Dendritic cell treated with granulocyte-macrophage colony-stimulating factor and Interleukin-4, amounts not matched to agents 40 ng/mL and 50 ng/mL, for 4 days (primary cell): ENCODE measurements around the gene GABBR2.

Experiments used
- H3K27ac Mint-ChIP-seq: one replicate; pipeline ENCODE4 v1.8.0; 2022; ENCODE audit warnings: mild to moderate bottlenecking, mixed read lengths
- H3K27me3 Mint-ChIP-seq: one replicate; pipeline ENCODE4 v1.8.0; 2022; ENCODE audit warnings: mild to moderate bottlenecking, mixed read lengths
- H3K36me3 Mint-ChIP-seq: one replicate; pipeline ENCODE4 v1.8.0; 2022; ENCODE audit warnings: low read depth, mixed read lengths
- H3K4me1 Mint-ChIP-seq: one replicate; pipeline ENCODE4 v1.8.0; 2022; ENCODE audit warnings: low read depth, mixed read lengths
- H3K4me3 Mint-ChIP-seq: one replicate; pipeline ENCODE4 v1.8.0; 2022; ENCODE audit warnings: mild to moderate bottlenecking, moderate library complexity, mixed read lengths
- H3K9me3 Mint-ChIP-seq: one replicate; pipeline ENCODE4 v1.8.0; 2022; ENCODE audit warnings: mixed read lengths
- intact Hi-C: fragments of 100-400 bp; cut with micrococcal nuclease; formaldehyde crosslinking; loops from one replicate; pipeline ENCODE4 v1.15.0; 2022

GABBR2 gene

GRCh38 chr9:98576354-98576753 lies 132.4 kb downstream of the GABBR2 start:
- H3K27ac Mint-ChIP-seq, result peak overlapping the region; percentile 28
- no peaks in the 10 kb centered on the region for H3K36me3 Mint-ChIP-seq
- intact Hi-C loops, result no loop called here
- peaks cover 17% of the 10 kb centered on the region for H3K9me3 Mint-ChIP-seq
- peaks cover 46% of the 10 kb centered on the region for H3K4me1 Mint-ChIP-seq
- H3K4me3 Mint-ChIP-seq, result no peak overlapping the region
- H3K27me3 Mint-ChIP-seq, result peaks cover 72% of the 10 kb centered on the region

GRCh38 chr9:98575379-98576346 lies 133.1 kb downstream of the GABBR2 start:
- no peaks in the 10 kb centered on the region for H3K36me3 Mint-ChIP-seq
- peak overlapping the region; percentile 28 for H3K27ac Mint-ChIP-seq
- peaks cover 74% of the 10 kb centered on the region for H3K27me3 Mint-ChIP-seq
- peak overlapping the region; percentile 28 for H3K4me3 Mint-ChIP-seq
- peaks cover 17% of the 10 kb centered on the region for H3K9me3 Mint-ChIP-seq
- peaks cover 46% of the 10 kb centered on the region for H3K4me1 Mint-ChIP-seq
- intact Hi-C loops, result no loop called here

GRCh38 chr9:98573749-98574278 lies 134.9 kb downstream of the GABBR2 start:
- peaks cover 37% of the 10 kb centered on the region for H3K4me1 Mint-ChIP-seq
- H3K27ac Mint-ChIP-seq, result no peak overlapping the region
- peaks cover 17% of the 10 kb centered on the region for H3K9me3 Mint-ChIP-seq
- no peak overlapping the region for H3K4me3 Mint-ChIP-seq
- intact Hi-C loops, result no loop called here
- no peaks in the 10 kb centered on the region for H3K36me3 Mint-ChIP-seq
- peaks cover 67% of the 10 kb centered on the region for H3K27me3 Mint-ChIP-seq

GRCh38 chr9:98572796-98573195 lies 135.9 kb downstream of the GABBR2 start:
- intact Hi-C loops, result no loop called here

GRCh38 chr9:98572054-98572627 lies 136.6 kb downstream of the GABBR2 start:
- intact Hi-C loops, result no loop called here
- Mint-ChIP-seq H3K27me3 (peaks cover 62% of the 10 kb centered on the region), H3K9me3 (peaks cover 14% of the 10 kb centered on the region), H3K4me1 (peaks cover 33% of the 10 kb centered on the region), H3K4me3 (no peak overlapping the region), H3K27ac (no peak overlapping the region), H3K36me3 (no peaks in the 10 kb centered on the region)

More at GRCh38 chr9:98572796-98573195, 135.9 kb downstream of the GABBR2 start:
- Mint-ChIP-seq H3K4me3 (no peak overlapping the region), H3K27ac (no peak overlapping the region), H3K27me3 (peaks cover 64% of the 10 kb centered on the region), H3K36me3 (no peaks in the 10 kb centered on the region), H3K9me3 (peaks cover 17% of the 10 kb centered on the region), H3K4me1 (peaks cover 37% of the 10 kb centered on the region)

- H3K4me3 Mint-ChIP-seq, result no peak overlapping the region
- H3K27ac Mint-ChIP-seq, result no peak overlapping the region
- no peaks in the 10 kb centered on the region for H3K36me3 Mint-ChIP-seq
- peaks cover 9% of the 10 kb centered on the region for H3K9me3 Mint-ChIP-seq
- intact Hi-C loops, result no loop called here
- H3K27me3 Mint-ChIP-seq, result peaks cover 57% of the 10 kb centered on the region
- H3K4me1 Mint-ChIP-seq, result peaks cover 28% of the 10 kb centered on the region
Measured at GRCh38 chr9:98571643-98572042, 137.1 kb downstream of the GABBR2 start.

- no peak overlapping the region for H3K27ac Mint-ChIP-seq
Measured at GRCh38 chr9:98570663-98571440, 137.9 kb downstream of the GABBR2 start.

GRCh38 chr9:98570055-98570454 lies 138.7 kb downstream of the GABBR2 start:
- Mint-ChIP-seq H3K4me1 (peaks cover 13% of the 10 kb centered on the region), H3K36me3 (no peaks in the 10 kb centered on the region)
- intact Hi-C loops, result no loop called here

More at GRCh38 chr9:98570663-98571440, 137.9 kb downstream of the GABBR2 start:
- H3K4me3 Mint-ChIP-seq, result no peak overlapping the region
- no peaks in the 10 kb centered on the region for H3K36me3 Mint-ChIP-seq
- peaks cover 21% of the 10 kb centered on the region for H3K4me1 Mint-ChIP-seq
- peaks cover 1% of the 10 kb centered on the region for H3K9me3 Mint-ChIP-seq
- intact Hi-C loops, result no loop called here
- H3K27me3 Mint-ChIP-seq, result peaks cover 57% of the 10 kb centered on the region

GRCh38 chr9:98569491-98569890 lies 139.2 kb downstream of the GABBR2 start:
- H3K27ac Mint-ChIP-seq, result no peak overlapping the region
- no peaks in the 10 kb centered on the region for H3K9me3 Mint-ChIP-seq
- peaks cover 49% of the 10 kb centered on the region for H3K27me3 Mint-ChIP-seq
- peaks cover 8% of the 10 kb centered on the region for H3K4me1 Mint-ChIP-seq
- no peaks in the 10 kb centered on the region for H3K36me3 Mint-ChIP-seq
- intact Hi-C loops, result no loop called here
- H3K4me3 Mint-ChIP-seq, result no peak overlapping the region

More at GRCh38 chr9:98570055-98570454, 138.7 kb downstream of the GABBR2 start:
- Mint-ChIP-seq H3K9me3 (no peaks in the 10 kb centered on the region), H3K27me3 (peaks cover 55% of the 10 kb centered on the region), H3K27ac (no peak overlapping the region), H3K4me3 (no peak overlapping the region)

- H3K27me3 Mint-ChIP-seq, result peaks cover 46% of the 10 kb centered on the region
- H3K36me3 Mint-ChIP-seq, result no peaks in the 10 kb centered on the region
- no peaks in the 10 kb centered on the region for H3K9me3 Mint-ChIP-seq
- H3K27ac Mint-ChIP-seq, result no peak overlapping the region
- intact Hi-C loops, result no loop called here
- no peak overlapping the region for H3K4me3 Mint-ChIP-seq
- H3K4me1 Mint-ChIP-seq, result peaks cover 3% of the 10 kb centered on the region
Measured at GRCh38 chr9:98568909-98569469, 139.7 kb downstream of the GABBR2 start.

GRCh38 chr9:98568234-98568908 lies 140.4 kb downstream of the GABBR2 start:
- Mint-ChIP-seq H3K36me3 (no peaks in the 10 kb centered on the region), H3K9me3 (no peaks in the 10 kb centered on the region), H3K4me1 (peaks cover 1% of the 10 kb centered on the region), H3K27me3 (peaks cover 43% of the 10 kb centered on the region), H3K27ac (no peak overlapping the region), H3K4me3 (no peak overlapping the region)
- intact Hi-C loops, result no loop called here

- H3K27ac Mint-ChIP-seq, result no peak overlapping the region
Measured at GRCh38 chr9:98567540-98568233, 141.0 kb downstream of the GABBR2 start.

More at GRCh38 chr9:98567540-98568233, 141.0 kb downstream of the GABBR2 start:
- intact Hi-C loops, result no loop called here
- no peaks in the 10 kb centered on the region for H3K36me3 Mint-ChIP-seq
- no peaks in the 10 kb centered on the region for H3K9me3 Mint-ChIP-seq
- H3K27me3 Mint-ChIP-seq, result peaks cover 39% of the 10 kb centered on the region
- peaks cover 5% of the 10 kb centered on the region for H3K4me1 Mint-ChIP-seq
- H3K4me3 Mint-ChIP-seq, result no peak overlapping the region
